Body of pancreas (tissue), 4 donors: ENCODE results near the gene SPOCD1.

Source experiments
- POLR2A ChIP-seq, 3 donors: fragments of 450-650 bp; IDR thresholded peaks; one replicate each; pipeline ENCODE4 v1.6.1; 2016; ENCODE audit warnings: antibody characterized with exemption in 3 of 3, mild to moderate bottlenecking in 2 of 3
- TF ChIP-seq, protein P1 (sequence below), 7 experiments: fragments of 450-650 bp in 4 of 7; fragments of 200-600 bp in 3 of 7; sonication (generic) in 3 of 7; IDR thresholded peaks; one replicate each; pipeline ENCODE4 v1.5.1; 2016 to 2019; ENCODE audit warnings: antibody characterized with exemption in 7 of 7

DNA sequence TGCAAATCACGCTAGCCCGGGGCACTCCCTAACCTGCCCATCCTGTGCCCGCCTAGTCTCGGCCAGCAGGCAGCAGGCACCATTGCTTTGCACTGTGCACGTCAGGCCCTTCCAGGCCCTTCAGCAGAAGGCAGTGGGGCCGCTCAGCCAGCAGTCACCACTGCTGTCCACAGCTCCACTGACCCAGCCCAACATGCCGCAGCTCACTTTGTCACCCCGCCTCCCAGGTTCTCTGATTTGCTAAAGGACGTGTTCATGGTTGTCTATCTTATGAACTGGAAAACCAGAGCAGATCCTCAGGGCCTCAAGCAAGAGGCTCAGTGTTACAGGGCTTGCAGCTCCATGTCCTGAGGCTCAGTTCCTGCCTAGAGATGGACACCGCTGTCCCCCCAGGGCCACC is 14.2 kb upstream of the SPOCD1 start:
- no peak for TF ChIP-seq POLR2A (IDR thresholded peaks at IDR 0.05)
- TF ChIP-seq, protein P1, sequence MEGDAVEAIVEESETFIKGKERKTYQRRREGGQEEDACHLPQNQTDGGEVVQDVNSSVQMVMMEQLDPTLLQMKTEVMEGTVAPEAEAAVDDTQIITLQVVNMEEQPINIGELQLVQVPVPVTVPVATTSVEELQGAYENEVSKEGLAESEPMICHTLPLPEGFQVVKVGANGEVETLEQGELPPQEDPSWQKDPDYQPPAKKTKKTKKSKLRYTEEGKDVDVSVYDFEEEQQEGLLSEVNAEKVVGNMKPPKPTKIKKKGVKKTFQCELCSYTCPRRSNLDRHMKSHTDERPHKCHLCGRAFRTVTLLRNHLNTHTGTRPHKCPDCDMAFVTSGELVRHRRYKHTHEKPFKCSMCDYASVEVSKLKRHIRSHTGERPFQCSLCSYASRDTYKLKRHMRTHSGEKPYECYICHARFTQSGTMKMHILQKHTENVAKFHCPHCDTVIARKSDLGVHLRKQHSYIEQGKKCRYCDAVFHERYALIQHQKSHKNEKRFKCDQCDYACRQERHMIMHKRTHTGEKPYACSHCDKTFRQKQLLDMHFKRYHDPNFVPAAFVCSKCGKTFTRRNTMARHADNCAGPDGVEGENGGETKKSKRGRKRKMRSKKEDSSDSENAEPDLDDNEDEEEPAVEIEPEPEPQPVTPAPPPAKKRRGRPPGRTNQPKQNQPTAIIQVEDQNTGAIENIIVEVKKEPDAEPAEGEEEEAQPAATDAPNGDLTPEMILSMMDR (IDR thresholded peaks at IDR 0.05), result no peak
